H9 (cell line): ENCODE results near the gene GMPR. TPM values are rescaled to one million over a fixed set of nuclear protein-coding genes. Genes with fewer than 3 reads are reported as not detected.

Experiments
- DNase-seq: peaks from one replicate; pipeline ENCODE4 v3.0.0-alpha.2; 2017
- H2AFZ ChIP-seq: one replicate; pipeline ENCODE4 v1.6.1; 2013; ENCODE audit warnings: mild to moderate bottlenecking, low read length, control low read depth, moderate library complexity
- H2AK5ac ChIP-seq: 2 replicates; pipeline ENCODE4 v1.6.1; 2013; ENCODE audit warnings: low read length, control low read depth, mixed read lengths; ENCODE audit not compliant: insufficient read length
- H2BK120ac ChIP-seq: one replicate; pipeline ENCODE4 v1.6.1; 2013; ENCODE audit warnings: low read depth, mild to moderate bottlenecking, low read length, control low read depth, inconsistent platforms; ENCODE audit not compliant: poor library complexity, severe bottlenecking
- H2BK12ac ChIP-seq: 2 replicates; pipeline ENCODE4 v1.6.1; 2013; ENCODE audit warnings: low read length, control low read depth, mixed read lengths, low read depth; ENCODE audit not compliant: insufficient read length
- H2BK15ac ChIP-seq: 2 replicates; pipeline ENCODE4 v1.6.1; 2013; ENCODE audit warnings: low read depth, low read length, control low read depth
- H2BK20ac ChIP-seq: one replicate; pipeline ENCODE4 v1.6.1; 2013; ENCODE audit warnings: low read depth, mild to moderate bottlenecking, low read length, control low read depth, inconsistent platforms; ENCODE audit not compliant: poor library complexity, severe bottlenecking
- H2BK5ac ChIP-seq: 2 replicates; pipeline ENCODE4 v1.6.1; 2013; ENCODE audit warnings: low read length, control low read depth, mixed read lengths; ENCODE audit not compliant: insufficient read length
- H3K14ac ChIP-seq: 2 replicates; pipeline ENCODE4 v1.6.1; 2013; ENCODE audit warnings: low read length, control low read depth; ENCODE audit not compliant: insufficient read depth
- H3K18ac ChIP-seq: 2 replicates; pipeline ENCODE4 v1.6.1; 2013; ENCODE audit warnings: low read depth, mild to moderate bottlenecking, mixed read lengths, low read length, control low read depth; ENCODE audit not compliant: insufficient read length
- H3K23ac ChIP-seq: 2 replicates; pipeline ENCODE4 v1.6.1; 2013; ENCODE audit warnings: low read length, control low read depth, mixed read lengths, low read depth; ENCODE audit not compliant: insufficient read length
- H3K23me2 ChIP-seq: 2 replicates; pipeline ENCODE4 v1.6.1; 2013; ENCODE audit warnings: low read depth, mild to moderate bottlenecking, mixed read lengths, low read length, control low read depth; ENCODE audit not compliant: insufficient read length, poor library complexity, severe bottlenecking
- H3K27ac ChIP-seq: 2 replicates; pipeline ENCODE4 v1.5.1; 2013; ENCODE audit warnings: low read length, control low read depth, mixed read lengths, low read depth; ENCODE audit not compliant: insufficient read length
- H3K27me3 ChIP-seq: 2 replicates; pipeline ENCODE4 v1.6.1; 2013; ENCODE audit warnings: low read length, control low read depth, inconsistent platforms; ENCODE audit not compliant: insufficient read depth
- H3K4ac ChIP-seq: 2 replicates; pipeline ENCODE4 v1.6.1; 2013; ENCODE audit warnings: low read depth, mild to moderate bottlenecking, control low read depth, inconsistent platforms, low read length, moderate library complexity
- H3K4me1 ChIP-seq: 2 replicates; pipeline ENCODE4 v1.6.1; 2013; ENCODE audit warnings: low read length, control low read depth, inconsistent platforms; ENCODE audit not compliant: insufficient read depth
- H3K4me2 ChIP-seq: 2 replicates; pipeline ENCODE4 v1.6.1; 2013; ENCODE audit warnings: low read length, control low read depth, mixed read lengths; ENCODE audit not compliant: insufficient read length, insufficient read depth
- H3K56ac ChIP-seq: 2 replicates; pipeline ENCODE4 v1.6.1; 2013; ENCODE audit warnings: low read depth, mild to moderate bottlenecking, mixed read lengths, low read length, control low read depth; ENCODE audit not compliant: insufficient read length
- H3K79me1 ChIP-seq: 2 replicates; pipeline ENCODE4 v1.6.1; 2013; ENCODE audit warnings: low read depth, mild to moderate bottlenecking, moderate library complexity, low read length, control low read depth, inconsistent platforms; ENCODE audit not compliant: insufficient read depth, poor library complexity, severe bottlenecking
- H3K79me2 ChIP-seq: 2 replicates; pipeline ENCODE4 v1.6.1; 2013; ENCODE audit warnings: low read length, control low read depth, inconsistent platforms; ENCODE audit not compliant: insufficient read depth
- H3K9ac ChIP-seq: 2 replicates; pipeline ENCODE4 v1.6.1; 2013; ENCODE audit warnings: low read length, control low read depth, mixed read lengths; ENCODE audit not compliant: insufficient read length; ENCODE audit errors: extremely low read depth
- H3K9me3 ChIP-seq: one replicate; pipeline ENCODE4 v1.6.1; 2013; ENCODE audit warnings: low read depth, low read length, inconsistent platforms; ENCODE audit not compliant: control insufficient read depth
- H3T11ph ChIP-seq: one replicate; pipeline ENCODE4 v1.6.1; 2013; ENCODE audit warnings: mild to moderate bottlenecking, low read length, control low read depth, inconsistent platforms
- H4K20me1 ChIP-seq: one replicate; pipeline ENCODE4 v1.6.1; 2013; ENCODE audit not compliant: control insufficient read depth, insufficient read length, insufficient read depth
- H4K5ac ChIP-seq: 2 replicates; pipeline ENCODE4 v1.6.1; 2013; ENCODE audit warnings: low read depth, mild to moderate bottlenecking, mixed read lengths, low read length, control low read depth; ENCODE audit not compliant: insufficient read length
- H4K8ac ChIP-seq: replicated peaks from 2 replicates; pipeline ENCODE4 v1.6.1; 2013; ENCODE audit warnings: low read length, control low read depth, mixed read lengths, low read depth; ENCODE audit not compliant: insufficient read length
- H4K91ac ChIP-seq: 2 replicates; pipeline ENCODE4 v1.6.1; 2013; ENCODE audit warnings: low read depth, mild to moderate bottlenecking, moderate library complexity, mixed read lengths, low read length, control low read depth; ENCODE audit not compliant: insufficient read length
- H3K27ac Mint-ChIP-seq, 3 experiments: 2 replicates in 2 of 3; 3 replicates in 1 of 3; pipeline ENCODE4 v1.8.0; 2020 to 2021; ENCODE audit warnings: mixed read lengths in 3 of 3, mild to moderate bottlenecking in 1 of 3, moderate library complexity in 1 of 3
- H3K27me3 Mint-ChIP-seq: 2 replicates; pipeline ENCODE4 v1.8.0; 2021; ENCODE audit warnings: low read depth, mild to moderate bottlenecking, moderate library complexity, mixed read lengths
- H3K36me3 Mint-ChIP-seq, 3 experiments: 2 replicates in 2 of 3; 3 replicates in 1 of 3; pipeline ENCODE4 v1.8.0; 2020 to 2021; ENCODE audit warnings: low read depth in 3 of 3, mixed read lengths in 3 of 3; ENCODE audit not compliant: insufficient read depth in 1 of 3
- H3K4me1 Mint-ChIP-seq, 2 experiments: 2 replicates each; pipeline ENCODE4 v1.8.0; 2020; ENCODE audit warnings: mixed read lengths in 2 of 2
- H3K4me3 Mint-ChIP-seq, 2 experiments: 2 replicates in 1 of 2; 3 replicates in 1 of 2; pipeline ENCODE4 v1.8.0; 2020 to 2021; ENCODE audit warnings: mild to moderate bottlenecking in 2 of 2, mixed read lengths in 2 of 2, moderate library complexity in 1 of 2
- H3K9me3 Mint-ChIP-seq, 2 experiments: 2 replicates in 1 of 2; 3 replicates in 1 of 2; pipeline ENCODE4 v1.8.0; 2020; ENCODE audit warnings: mild to moderate bottlenecking in 2 of 2, mixed read lengths in 2 of 2, moderate library complexity in 1 of 2
- CTCF ChIP-seq: fragments of 200-600 bp; sonication (generic); conservative IDR thresholded peaks from 3 replicates; pipeline ENCODE4 v1.8.0; 2021; ENCODE audit warnings: antibody characterized with exemption, mild to moderate bottlenecking
- WGBS: extraction: QIAGEN DNeasy Blood & Tissue Kit; methylation state at CpG from one replicate; pipeline ENCODE4 v1.1.7; 2013; ENCODE audit warnings: missing lambda C conversion rate, low lambda C conversion rate, mixed read lengths; ENCODE audit not compliant: insufficient read length; ENCODE audit errors: extremely low coverage; 5-methylcytosine and 5-hydroxymethylcytosine counted together
- total RNA-seq: library from RNA; stranded (reverse); gene quantifications from 2 replicates; pipeline ENCODE4 v1.2.1, GENCODE V29; 2021

The GMPR gene
- total RNA-seq, 1 experiment from 2014 or later: 0.70 TPM

DNA sequence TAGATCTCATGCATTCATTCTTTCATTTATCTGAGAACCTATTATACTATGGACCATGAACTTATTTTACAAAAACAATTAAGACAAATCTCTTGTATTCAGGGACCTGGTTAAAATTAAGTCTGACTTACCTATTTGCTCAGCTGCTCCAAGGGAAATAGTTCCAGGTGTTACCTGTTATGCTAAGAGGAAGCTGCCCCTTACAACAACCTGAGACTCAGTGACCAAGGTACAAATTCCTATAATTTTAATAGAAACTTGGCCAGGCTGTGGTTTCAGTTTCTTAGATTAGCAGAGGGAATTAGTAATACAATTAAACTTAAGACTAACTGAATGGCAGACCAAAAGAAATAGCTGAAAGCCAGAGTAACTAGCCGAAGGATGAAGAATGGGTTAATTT, 48.2 kb upstream of the GMPR start:
- Histone ChIP-seq H3K79me2 (no peaks in the 10 kb centered on the region), H2BK15ac (no peak overlapping the region)

More for the DNA sequence above, 48.2 kb upstream of the GMPR start:
- H3K14ac ChIP-seq: no peak overlapping the region
- H3K27me3 ChIP-seq: no peaks in the 10 kb centered on the region
- peaks cover 0 to 3% of the 10 kb centered on the region in 2 experiments; a peak in 1 of 4 replicates for H3K4me1 Mint-ChIP-seq
- no peak overlapping the region for H3K4me3 Mint-ChIP-seq
- no peak overlapping the region for H3K18ac ChIP-seq
- no peak overlapping the region for H3T11ph ChIP-seq
- H3K36me3 Mint-ChIP-seq: no peaks in the 10 kb centered on the region
- no peak overlapping the region for H3K56ac ChIP-seq
- no peak for DNase-seq
- H3K23ac ChIP-seq: no peak overlapping the region
- H3K4me1 ChIP-seq: no peaks in the 10 kb centered on the region
- no peak overlapping the region for H2AK5ac ChIP-seq
- TF ChIP-seq CTCF: no peak
- H4K20me1 ChIP-seq: no peaks in the 10 kb centered on the region
- H2BK5ac ChIP-seq: no peak overlapping the region
- peaks cover 2% of the 10 kb centered on the region; the same call in 1 of the 2 replicates for H3K27me3 Mint-ChIP-seq
- H3K4me2 ChIP-seq: no peak overlapping the region
- H2BK120ac ChIP-seq: no peak overlapping the region
- H3K23me2 ChIP-seq: no peaks in the 10 kb centered on the region
- H3K9me3 ChIP-seq: no peaks in the 10 kb centered on the region
- no peak overlapping the region for H3K27ac Mint-ChIP-seq
- H4K8ac ChIP-seq: no peak overlapping the region
- H3K79me1 ChIP-seq: no peaks in the 10 kb centered on the region
- H2AFZ ChIP-seq: no peak overlapping the region
- no peaks in the 10 kb centered on the region for H3K9me3 Mint-ChIP-seq
- no peak overlapping the region for H4K5ac ChIP-seq
- H3K9ac ChIP-seq: no peak overlapping the region
- H3K4ac ChIP-seq: no peak overlapping the region
- no peak overlapping the region for H2BK20ac ChIP-seq
- WGBS: no CpG with 5 or more reads among the region's 1 CpG
- H2BK12ac ChIP-seq: no peak overlapping the region
- H4K91ac ChIP-seq: no peak overlapping the region
- no peak overlapping the region for H3K27ac ChIP-seq
